Erythroblast (primary cell): ENCODE measurements around the gene SPATA31A6.
"Not testable (repeated sequence)": the region's sequence is repeated elsewhere in the genome, so short reads cannot be mapped to it uniquely, and the experiment has no call there.

Experiments
- GATA1 ChIP-seq: IDR thresholded peaks from 2 replicates; pipeline ENCODE4 v1.6.1; 2011; ENCODE audit warnings: low read depth, mild to moderate bottlenecking, control low read depth, low read length, moderate library complexity
- POLR2A ChIP-seq: IDR thresholded peaks from 2 replicates; pipeline ENCODE4 v1.6.1; 2011; ENCODE audit warnings: mild to moderate bottlenecking, low read length

DNA sequence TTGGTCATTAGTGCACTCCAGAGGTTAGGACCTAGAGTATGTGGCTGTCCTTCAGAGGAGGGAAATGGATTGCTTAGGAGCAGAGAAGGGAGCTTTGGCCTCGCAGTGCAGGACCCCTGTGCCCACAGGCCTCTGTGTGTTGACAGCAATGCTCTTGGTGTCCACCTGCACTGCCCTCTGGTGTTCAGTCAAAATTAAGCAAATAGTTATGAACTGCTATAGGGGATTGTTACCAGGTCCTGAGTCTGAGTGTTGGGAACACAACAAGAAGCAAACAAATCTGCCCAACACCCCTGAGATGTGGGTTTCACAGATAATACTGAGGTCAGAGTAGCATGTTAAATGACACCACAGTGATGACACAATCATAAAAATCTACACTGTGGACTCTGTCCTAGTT lies 23.2 kb upstream of the SPATA31A6 start:
- TF ChIP-seq POLR2A, GATA1: not testable (repeated sequence)
